Daoy (cell line): ENCODE measurements around the gene TRMU. TPM values are rescaled to one million over a fixed set of nuclear protein-coding genes. Genes with fewer than 3 reads are reported as not detected.

Experiments used
- DNase-seq: peaks from one replicate; pipeline ENCODE4 v3.0.0-alpha.2; 2015; ENCODE audit warnings: low read depth
- total RNA-seq: library from RNA; depleted of rRNA; stranded (reverse); fragments of >200 nt; shearing (Covaris generic); gene quantifications from 2 replicates; pipeline ENCODE4 v1.2.3, GENCODE V29; 2014

TRMU gene
- total RNA-seq, 1 experiment from 2014 or later, result 60.4 TPM

- no peak for DNase-seq
Observed at GRCh38 chr22:46355996-46356471, 20.5 kb downstream of the TRMU start.

DNA sequence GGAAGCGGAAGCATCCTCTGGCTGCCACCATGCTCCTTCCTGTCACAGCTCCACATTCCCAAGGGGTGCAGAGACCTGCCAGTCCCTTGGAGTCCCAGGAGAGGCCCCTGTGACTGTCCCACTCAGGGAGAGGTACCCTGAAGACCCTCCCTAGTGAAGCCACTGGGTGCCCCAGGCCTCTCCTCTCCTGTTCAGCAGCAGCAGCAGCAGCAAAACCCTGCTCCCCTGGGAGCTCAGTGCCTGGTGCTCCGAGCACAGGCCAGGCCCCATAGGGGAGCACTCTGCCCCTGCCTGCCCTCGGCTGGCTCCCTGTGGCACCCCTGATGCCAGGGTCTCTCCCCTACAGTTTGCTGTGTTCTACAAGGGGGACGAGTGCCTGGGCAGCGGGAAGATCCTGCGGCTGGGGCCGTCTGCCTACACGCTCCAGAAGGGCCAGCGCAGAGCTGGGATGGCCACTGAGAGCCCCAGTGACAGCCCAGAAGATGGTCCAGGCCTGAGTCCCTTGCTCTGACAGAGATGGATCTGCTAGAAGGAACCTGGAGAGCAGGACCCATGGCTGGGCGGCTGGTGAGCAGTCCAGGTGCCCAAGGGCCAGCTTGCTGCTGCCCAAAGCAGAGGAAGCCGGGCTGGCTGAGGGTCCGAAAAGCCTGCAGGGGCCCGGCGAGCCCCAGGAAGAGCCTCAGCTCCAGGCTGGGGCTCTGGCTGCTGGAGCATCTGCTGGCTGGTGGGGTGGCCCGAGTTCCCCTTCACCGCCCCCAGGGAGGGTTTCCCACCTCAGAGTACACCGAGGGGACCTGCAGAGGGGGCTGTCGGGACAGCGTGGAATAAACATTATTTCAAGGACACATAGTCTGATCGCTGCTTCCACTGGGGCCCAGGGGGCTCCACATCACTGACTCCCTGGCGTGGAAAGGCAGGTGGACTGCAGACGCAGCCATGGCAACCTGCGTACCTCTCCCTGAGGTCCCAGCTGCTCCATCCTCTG lies 21.3 kb downstream of the TRMU start:
- no peak for DNase-seq

DNA sequence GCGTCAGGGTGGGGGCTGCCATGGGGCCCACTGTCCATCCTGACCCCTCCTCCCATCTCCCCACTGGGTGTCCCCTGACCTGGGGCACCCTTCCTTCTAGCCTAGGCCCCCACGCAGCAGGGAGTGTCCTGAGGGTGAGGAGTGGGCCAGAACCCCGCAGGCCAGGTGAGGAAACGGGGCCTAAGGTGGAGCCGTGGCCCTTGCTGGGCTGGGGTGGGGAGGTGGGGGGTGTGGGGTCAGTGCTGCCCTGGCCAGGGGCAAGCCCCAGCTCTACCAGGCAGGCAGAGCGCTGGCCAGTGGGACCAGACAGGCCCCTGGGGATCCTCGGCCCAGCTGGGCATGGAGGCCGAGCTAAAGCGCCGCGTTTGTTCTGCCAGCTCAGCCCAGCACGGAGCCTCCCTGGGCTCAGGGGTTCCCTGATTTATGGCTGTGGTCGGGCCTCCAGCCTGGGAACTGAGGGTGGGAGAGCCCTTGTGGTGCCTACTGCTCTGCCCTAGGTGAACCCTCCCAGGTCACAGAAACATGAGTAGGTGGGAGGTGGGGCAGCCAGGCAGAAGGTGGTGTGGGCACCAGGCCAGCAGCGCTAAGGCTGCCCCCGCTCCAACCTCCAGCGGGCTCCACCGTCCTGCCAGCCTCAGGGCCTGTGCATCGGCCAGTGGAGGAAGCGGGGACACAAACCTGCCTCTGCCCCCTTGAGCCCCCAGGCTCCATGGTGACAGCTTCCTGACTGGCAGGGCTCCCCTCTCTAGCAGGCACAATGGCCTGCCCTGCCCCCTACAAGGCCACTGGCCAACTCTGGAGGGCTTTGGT lies 22.4 kb downstream of the TRMU start:
- no peak for DNase-seq

DNA sequence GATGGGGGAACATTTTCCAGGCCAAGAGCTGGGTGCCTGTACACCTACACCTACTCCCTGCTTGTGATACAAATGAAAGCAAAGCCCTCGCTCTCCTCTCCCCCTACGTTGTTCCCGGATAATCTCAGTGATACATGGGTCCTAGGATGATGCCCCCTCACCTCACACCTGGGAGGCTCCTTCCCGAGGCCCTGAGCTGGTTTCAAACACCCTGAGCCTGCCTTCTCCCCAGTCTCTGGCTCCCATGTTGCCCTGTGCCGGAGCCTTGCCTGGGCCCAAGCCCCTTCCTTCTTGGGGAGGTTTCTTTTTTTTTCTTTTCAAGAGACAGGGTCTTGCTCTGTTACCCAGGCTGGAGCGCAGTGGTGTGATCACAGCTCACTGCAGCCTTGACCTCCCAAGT lies 23.3 kb downstream of the TRMU start:
- no peak for DNase-seq

DNA sequence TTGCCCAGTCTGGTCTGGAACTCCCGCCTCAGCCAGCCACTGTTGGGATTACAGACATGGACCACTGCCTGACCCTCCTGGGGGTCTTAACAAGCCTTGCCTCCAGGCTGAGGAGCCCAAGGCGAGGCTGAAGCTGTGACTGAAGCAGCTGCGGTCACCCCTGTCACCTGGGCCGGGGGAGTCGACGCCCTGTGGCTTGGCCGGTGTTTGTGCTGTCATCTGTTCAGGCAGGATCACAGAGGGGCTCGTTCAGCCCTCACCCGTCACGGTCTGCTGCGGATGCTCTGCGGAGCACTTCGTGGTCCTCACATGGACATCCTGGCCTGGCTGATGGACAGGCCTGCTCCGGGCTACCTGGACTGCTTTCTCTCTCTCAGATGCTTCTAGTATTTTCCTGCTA lies 23.8 kb downstream of the TRMU start:
- no peak for DNase-seq

GRCh38 chr22:46360097-46360496 lies 24.6 kb downstream of the TRMU start:
- no peak for DNase-seq

DNA sequence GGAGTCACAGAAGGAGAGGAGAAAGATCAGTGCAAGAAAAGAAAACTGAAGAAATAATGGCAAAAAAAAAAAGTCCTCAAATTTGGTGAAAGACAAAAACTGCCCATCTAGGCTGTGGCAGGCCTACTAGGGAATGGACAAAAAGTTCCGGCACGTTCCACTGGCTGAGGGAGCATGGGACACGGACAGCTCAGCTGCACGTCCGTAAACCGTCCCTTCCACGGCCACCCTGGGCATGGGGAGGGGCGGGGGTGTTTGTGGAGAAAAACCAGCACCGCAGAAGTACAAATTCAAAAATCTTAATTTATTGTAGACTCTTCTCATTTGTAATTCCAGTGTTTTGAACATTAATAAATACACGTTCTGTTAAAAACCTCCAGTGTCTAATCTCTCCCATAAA lies 25.4 kb downstream of the TRMU start:
- DNase-seq, result no peak

DNA sequence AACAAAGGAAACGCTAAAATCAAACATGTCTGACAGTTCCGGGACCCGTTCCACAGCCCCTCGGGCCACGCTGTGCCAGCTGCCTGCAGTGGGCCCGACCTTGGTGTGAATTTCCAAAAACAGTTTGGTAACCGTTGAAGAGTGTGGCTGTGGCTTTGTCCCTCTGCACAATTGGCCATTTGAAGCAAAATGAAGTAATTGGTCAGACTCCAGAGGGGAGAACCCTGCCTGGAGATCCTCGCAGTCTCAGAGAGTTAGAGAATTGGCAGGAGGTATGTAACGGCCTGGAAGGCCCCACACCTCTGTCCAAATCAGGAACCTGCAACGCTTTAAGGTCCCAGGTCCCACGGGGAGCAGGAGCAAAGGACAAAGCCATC lies 26.3 kb downstream of the TRMU start:
- no peak for DNase-seq

- no peak for DNase-seq
Observed at GRCh38 chr22:46362203-46362933, 26.9 kb downstream of the TRMU start.

DNA sequence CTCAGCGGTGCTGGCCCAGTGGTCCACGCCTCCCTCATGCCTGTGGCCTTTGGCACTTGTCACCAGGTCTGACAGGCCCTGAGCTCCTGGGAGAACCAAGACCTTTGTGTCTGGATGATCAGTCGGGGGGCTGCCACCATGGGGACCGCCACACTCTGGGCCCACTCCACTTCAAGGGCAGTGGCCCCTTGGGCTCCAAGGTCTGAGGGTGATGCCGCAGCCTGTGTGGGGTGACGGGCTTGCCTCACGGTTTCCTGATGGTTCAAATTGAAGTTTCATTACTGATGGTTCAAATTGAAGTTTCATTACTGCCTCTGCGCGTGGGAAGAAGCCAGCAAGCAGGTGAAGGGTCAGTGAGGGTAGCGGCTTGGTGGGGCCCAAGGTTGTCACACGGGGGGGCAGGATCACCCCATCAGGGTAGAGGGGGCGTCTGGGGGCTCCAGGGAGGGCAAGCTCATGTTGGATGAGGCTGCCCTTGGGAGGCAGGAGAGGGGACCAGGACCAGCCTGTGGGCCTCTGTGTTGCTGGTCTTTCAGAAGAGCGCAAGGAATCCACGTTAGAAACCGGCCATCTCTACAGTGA lies 27.5 kb downstream of the TRMU start:
- DNase-seq, result no peak

GRCh38 chr22:46363611-46364321 lies 28.3 kb downstream of the TRMU start:
- no peak for DNase-seq

GRCh38 chr22:46364341-46365165 lies 29.0 kb downstream of the TRMU start:
- DNase-seq, result no peak

DNA sequence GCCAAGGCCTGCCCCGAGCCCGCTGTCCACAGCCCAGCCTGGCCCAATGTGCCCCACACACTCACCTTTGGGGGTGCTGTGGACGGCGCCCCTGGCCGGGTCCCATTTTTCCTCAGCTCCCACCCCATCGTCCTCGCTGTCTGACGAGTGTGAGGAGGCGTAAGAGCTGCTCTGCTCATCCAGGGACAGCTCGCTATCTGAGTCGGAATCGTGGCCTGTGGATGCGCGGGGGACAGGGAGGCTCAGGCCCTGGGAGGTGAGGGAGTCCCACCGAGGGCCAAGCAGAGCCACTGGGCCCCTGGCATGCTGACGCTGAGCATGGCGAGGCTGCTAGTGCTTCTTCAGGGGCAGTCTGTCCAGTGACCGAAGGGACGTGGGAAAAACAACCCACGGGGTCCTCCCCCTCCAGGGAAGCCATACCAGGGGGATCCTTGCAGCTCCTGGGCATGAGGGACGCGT lies 29.7 kb downstream of the TRMU start:
- no peak for DNase-seq

- no peak for DNase-seq
Observed at GRCh38 chr22:46366327-46366731, 30.8 kb downstream of the TRMU start.

DNA sequence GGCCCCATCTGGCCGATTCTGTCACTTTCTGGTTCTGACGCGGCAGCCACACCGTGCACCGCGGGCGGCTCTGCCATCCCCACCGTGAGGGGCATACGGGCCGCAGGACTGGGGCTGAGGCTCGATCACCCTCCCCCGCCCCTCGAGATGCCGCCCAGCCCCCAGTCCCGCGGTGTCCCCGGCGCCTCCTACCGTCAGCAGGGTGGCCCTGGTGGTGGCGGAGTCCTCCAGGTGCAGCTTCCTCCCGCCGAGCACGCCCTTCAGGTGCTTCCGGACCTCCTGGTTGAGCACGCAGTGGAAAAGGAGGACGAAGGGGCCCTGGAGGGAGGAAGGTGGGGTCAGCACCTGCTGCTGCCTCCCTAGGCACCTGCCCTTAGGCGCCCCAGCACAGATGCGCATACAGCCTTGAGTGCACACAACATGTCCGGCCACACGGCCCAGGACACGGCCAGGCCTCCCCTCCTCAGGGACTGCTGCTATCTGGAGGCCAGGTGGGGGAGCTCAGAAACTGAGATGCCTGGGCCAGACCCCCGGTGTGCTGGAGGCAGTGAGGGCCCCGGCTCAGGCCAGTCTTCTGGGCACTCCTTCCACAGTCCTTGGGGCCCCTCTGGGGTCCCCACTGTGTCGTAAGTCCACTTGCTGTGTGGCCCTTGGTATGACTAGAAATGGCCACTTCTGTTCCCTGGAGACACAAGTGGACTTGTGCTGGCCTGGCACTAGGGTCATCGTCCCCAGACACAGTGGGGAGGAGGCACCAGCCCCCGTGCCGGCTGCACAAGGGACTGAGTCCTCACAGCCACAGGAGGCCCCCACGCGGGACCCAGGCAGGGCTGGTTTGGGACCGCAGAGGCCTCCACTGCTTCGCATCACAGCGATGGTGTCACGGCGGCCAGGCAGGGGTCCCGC lies 31.5 kb downstream of the TRMU start:
- DNase-seq, result no peak

DNA sequence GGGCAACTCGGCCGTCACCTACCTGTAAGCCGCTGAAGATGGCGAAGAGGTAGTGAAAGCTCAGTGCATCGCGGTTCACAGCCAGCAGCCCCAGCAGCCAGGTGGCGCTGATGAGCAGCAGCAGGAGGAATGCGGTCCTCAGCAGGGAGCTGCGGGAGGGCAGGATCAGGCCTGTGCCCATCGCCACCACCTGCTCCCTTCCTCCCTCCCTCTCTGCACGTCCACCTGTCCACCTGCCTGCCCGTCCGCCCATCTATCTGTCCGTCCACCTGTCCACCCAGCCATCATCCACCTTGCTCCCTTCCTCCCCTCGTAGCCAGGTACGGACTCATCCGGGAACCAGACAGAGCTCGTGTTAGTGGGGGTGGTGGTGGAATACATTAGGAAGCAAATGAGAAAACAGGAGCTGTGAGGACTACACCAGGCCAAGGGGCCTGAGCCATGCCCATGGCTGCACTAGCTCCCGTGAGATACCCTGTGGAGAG lies 32.2 kb downstream of the TRMU start:
- DNase-seq, result peak; percentile 75

DNA sequence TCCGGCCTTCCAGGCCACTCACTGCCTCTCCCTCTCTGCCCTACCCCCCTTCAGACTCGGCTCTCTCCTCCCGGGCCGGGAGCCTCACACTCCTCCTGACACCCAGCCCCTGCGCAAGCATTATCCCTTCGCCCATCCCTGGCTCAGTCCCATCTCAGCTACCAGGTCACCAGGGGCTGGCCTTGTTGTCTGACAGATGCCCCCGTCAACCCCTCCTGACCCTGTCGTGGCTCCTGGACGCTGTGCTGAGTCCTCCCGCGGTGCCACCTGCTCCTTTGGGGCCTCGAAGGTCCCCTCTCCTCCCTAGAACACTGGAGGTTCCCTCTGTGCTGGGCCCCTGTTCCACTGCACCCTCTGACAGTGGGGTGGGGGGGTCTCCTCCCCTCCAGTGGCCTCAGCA lies 32.9 kb downstream of the TRMU start:
- DNase-seq, result no peak

DNA sequence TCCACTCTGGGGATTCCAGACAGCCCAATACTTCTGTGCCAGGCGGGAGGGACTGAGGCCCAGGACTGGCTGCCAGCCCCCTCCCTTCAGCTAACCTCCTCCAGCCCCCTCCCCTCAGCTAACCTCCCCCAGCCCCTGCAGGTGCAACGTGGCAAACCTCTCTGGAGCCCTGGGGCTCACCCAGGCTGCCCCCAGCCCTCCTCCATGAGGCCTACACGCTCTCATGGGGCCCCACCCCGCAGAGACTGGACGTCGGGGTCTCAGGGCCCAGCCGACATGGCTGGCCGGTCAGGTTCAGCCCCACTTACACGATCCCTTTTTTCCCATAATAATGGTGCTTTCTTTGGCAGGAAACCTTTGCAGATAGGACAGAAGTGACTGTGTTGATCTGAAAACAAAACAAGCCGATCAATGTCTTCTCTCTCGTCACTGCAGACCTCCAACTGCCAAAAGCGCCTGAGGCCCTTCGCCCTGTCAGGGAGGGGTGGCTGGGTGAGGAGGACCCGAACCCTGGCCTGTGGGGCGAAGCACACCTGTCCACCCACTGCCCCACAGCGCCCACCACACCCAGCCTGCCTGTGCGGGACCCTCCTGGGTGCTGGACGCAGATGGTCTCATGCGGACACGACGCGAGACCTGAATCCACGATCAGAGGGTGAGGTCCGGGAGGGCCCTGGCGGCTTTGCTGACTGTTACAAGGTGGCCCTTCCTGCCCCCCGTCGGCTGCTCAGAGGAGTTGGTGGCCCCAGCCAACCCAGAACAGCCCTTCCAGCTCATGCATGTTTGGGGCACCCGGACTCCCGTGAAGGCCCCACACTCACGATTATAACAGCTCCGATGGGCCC lies 33.6 kb downstream of the TRMU start:
- no peak for DNase-seq
